Liver (tissue), 9 donors: ENCODE results near the gene RALGAPA2. TPM values are rescaled to one million over a fixed set of nuclear protein-coding genes. Genes with fewer than 3 reads are reported as not detected.
A peak's percentile ranks its signal among the peaks of the same experiment; 100 is the strongest.

Source experiments
- DNase-seq: peaks from one replicate; pipeline ENCODE4 v3.0.0-alpha.2; 2017; ENCODE audit warnings: low spot score
- H3K27ac ChIP-seq, 2 donors: one replicate each; pipeline ENCODE4 v1.7.0; 2013; ENCODE audit warnings: inconsistent platforms in 2 of 2, low read length in 2 of 2, control low read depth in 1 of 2, low read depth in 1 of 2, mild to moderate bottlenecking in 1 of 2
- H3K27me3 ChIP-seq, 4 donors: one replicate each; pipeline versions ENCODE4 v1.6.1 to v1.7.0; 2013; ENCODE audit warnings: low read length in 3 of 4, inconsistent platforms in 1 of 4, mild to moderate bottlenecking in 1 of 4, moderate library complexity in 1 of 4; ENCODE audit not compliant: control insufficient read depth in 4 of 4, insufficient read depth in 4 of 4
- H3K36me3 ChIP-seq, 4 donors: one replicate each; pipeline versions ENCODE4 v1.6.1 to v1.7.0; 2013; ENCODE audit warnings: low read length in 3 of 4, mild to moderate bottlenecking in 3 of 4, low read depth in 1 of 4, moderate library complexity in 1 of 4; ENCODE audit not compliant: control insufficient read depth in 4 of 4, insufficient read depth in 3 of 4
- H3K4me1 ChIP-seq, 4 donors: one replicate each; pipeline versions ENCODE4 v1.6.1 to v1.7.0; 2013; ENCODE audit warnings: low read length in 3 of 4, mild to moderate bottlenecking in 3 of 4, moderate library complexity in 1 of 4; ENCODE audit not compliant: control insufficient read depth in 4 of 4, insufficient read depth in 4 of 4
- H3K4me3 ChIP-seq, 3 donors: one replicate each; pipeline versions ENCODE4 v1.6.1 to v1.7.0; 2013; ENCODE audit warnings: low read length in 3 of 3, control low read depth in 1 of 3, low read depth in 1 of 3, mild to moderate bottlenecking in 1 of 3
- H3K9ac ChIP-seq, 2 donors: one replicate each; pipeline ENCODE4 v1.7.0; 2013; ENCODE audit warnings: low read length in 2 of 2, mild to moderate bottlenecking in 2 of 2, moderate library complexity in 2 of 2, control low read depth in 1 of 2, low read depth in 1 of 2
- H3K9me3 ChIP-seq, 4 donors: one replicate each; pipeline versions ENCODE4 v1.6.1 to v1.7.0; 2013; ENCODE audit warnings: low read length in 3 of 4; ENCODE audit not compliant: control insufficient read depth in 4 of 4
- EGR1 ChIP-seq, 2 donors: IDR thresholded peaks; 2 replicates each; pipeline ENCODE4 v1.6.1; 2016 to 2018; ENCODE audit warnings: antibody characterized with exemption in 2 of 2, low read depth in 2 of 2
- FOXA1 ChIP-seq: IDR thresholded peaks from 2 replicates; pipeline ENCODE4 v1.6.1; 2016; ENCODE audit warnings: antibody characterized with exemption
- FOXA2 ChIP-seq: IDR thresholded peaks from 2 replicates; pipeline ENCODE4 v1.6.1; 2016; ENCODE audit warnings: antibody characterized with exemption
- GABPA ChIP-seq, 2 donors: IDR thresholded peaks in 1 of 2; conservative IDR thresholded peaks in 1 of 2; 2 replicates each; pipeline ENCODE4 v1.6.1; 2016; ENCODE audit warnings: antibody characterized with exemption in 2 of 2, mild to moderate bottlenecking in 1 of 2, moderate library complexity in 1 of 2
- HNF4A ChIP-seq, 2 donors: conservative IDR thresholded peaks; 2 replicates each; pipeline ENCODE4 v1.6.1; 2016; ENCODE audit warnings: antibody characterized with exemption in 2 of 2, mild to moderate bottlenecking in 2 of 2
- HNF4G ChIP-seq: IDR thresholded peaks from 2 replicates; pipeline ENCODE4 v1.6.1; 2016; ENCODE audit warnings: antibody characterized with exemption
- JUND ChIP-seq, 2 donors: IDR thresholded peaks; 2 replicates each; pipeline ENCODE4 v1.6.1; 2016; ENCODE audit warnings: antibody characterized with exemption in 2 of 2
- NR2F2 ChIP-seq: IDR thresholded peaks from 2 replicates; pipeline ENCODE4 v1.6.1; 2016; ENCODE audit warnings: antibody characterized with exemption
- RAD21 ChIP-seq, 2 donors: IDR thresholded peaks; 2 replicates each; pipeline ENCODE4 v1.6.1; 2016; ENCODE audit warnings: antibody characterized with exemption in 2 of 2, mild to moderate bottlenecking in 2 of 2
- RXRA ChIP-seq, 2 donors: IDR thresholded peaks; 2 replicates each; pipeline ENCODE4 v1.6.1; 2017 to 2018; ENCODE audit warnings: antibody characterized with exemption in 2 of 2, mild to moderate bottlenecking in 1 of 2
- SP1 ChIP-seq: IDR thresholded peaks from 2 replicates; pipeline ENCODE4 v1.6.1; 2018; ENCODE audit warnings: antibody characterized with exemption, mild to moderate bottlenecking
- TAF1 ChIP-seq: conservative IDR thresholded peaks from 2 replicates; pipeline ENCODE4 v1.6.1; 2016; ENCODE audit warnings: antibody characterized with exemption, mild to moderate bottlenecking
- YY1 ChIP-seq: IDR thresholded peaks from 2 replicates; pipeline ENCODE4 v1.6.1; 2016; ENCODE audit warnings: antibody characterized with exemption, mild to moderate bottlenecking
- WGBS: extraction: QIAGEN DNeasy Blood & Tissue Kit; methylation state at CpG from one replicate; pipeline ENCODE4 v1.1.7; 2013; 5-methylcytosine and 5-hydroxymethylcytosine counted together
- polyA plus RNA-seq, 2 donors: library from polyadenylated mRNA; stranded (reverse) in 1 of 2; unstranded in 1 of 2; fragments of 200-250 nt in 1 of 2; fragments of >200 nt in 1 of 2; fragmentation: Nextera tagmentation in 1 of 2; extraction: Ambion mirVana in 1 of 2; gene quantifications; one replicate each; pipeline versions ENCODE4 v1.2.1 to v1.2.3, GENCODE V29; 2013 to 2015
- total RNA-seq, 2 donors: library from RNA; depleted of rRNA; stranded (reverse); fragments of >200 nt; gene quantifications; one replicate each; pipeline ENCODE4 v1.2.3, GENCODE V29; 2014
- TF ChIP-seq, protein P1 (sequence below): fragments of 150-350 bp; IDR thresholded peaks from 2 replicates; pipeline ENCODE4 v1.5.1; 2017; ENCODE audit warnings: improper control_type of control experiment, low read depth, low read length; ENCODE audit not compliant: missing input control
- TF ChIP-seq, protein P2 (sequence below): IDR thresholded peaks from 2 replicates; pipeline ENCODE4 v1.6.1; 2016; ENCODE audit warnings: antibody characterized with exemption, mild to moderate bottlenecking
- TF ChIP-seq, protein P3 (sequence below): IDR thresholded peaks from 2 replicates; pipeline ENCODE4 v1.6.1; 2016; ENCODE audit warnings: antibody characterized with exemption
- TF ChIP-seq, protein P4 (sequence below): IDR thresholded peaks from 2 replicates; pipeline ENCODE4 v1.6.1; 2016; ENCODE audit warnings: antibody characterized with exemption
- TF ChIP-seq, protein P5 (sequence below): IDR thresholded peaks from 2 replicates; pipeline ENCODE4 v1.6.1; 2016; ENCODE audit warnings: antibody characterized with exemption
- donor health status: healthy.
- donor health status: healthy.
- donor health status: healthy.
- donor health status: healthy.
- donor health status: healthy.

Gene RALGAPA2
- total and polyA plus RNA-seq, 4 donors, result 14.8 to 89.9 (median 25.1) TPM

DNA sequence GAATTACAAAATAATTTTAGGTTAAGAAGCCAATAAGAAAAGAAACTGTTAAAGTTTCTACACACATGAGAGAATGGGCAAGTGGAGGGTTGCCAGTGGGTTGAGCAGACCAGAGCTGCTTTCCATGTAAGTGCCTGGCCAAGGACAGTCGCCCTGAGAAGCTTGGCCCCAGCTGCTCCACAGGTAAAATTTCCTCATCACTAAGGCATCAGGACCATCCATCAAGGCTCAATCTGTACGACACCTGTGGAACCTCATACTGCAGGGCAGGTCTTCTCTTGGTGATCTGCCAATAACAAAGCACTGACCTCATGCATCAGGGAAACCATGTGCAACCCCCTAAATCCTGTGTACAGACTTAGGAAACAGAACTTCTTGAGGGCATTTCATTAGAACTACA is 229.1 kb downstream of the RALGAPA2 start:
- Histone ChIP-seq H3K27ac (peak overlapping the region in 1 of 2 donors; percentile 42), H3K9me3 (no peaks in the 10 kb centered on the region), H3K4me3 (no peak overlapping the region), H3K36me3 (peaks cover 5 to 21% (median 13%) of the 10 kb centered on the region in 4 donors), H3K9ac (no peak overlapping the region), H3K27me3 (no peaks in the 10 kb centered on the region), H3K4me1 (peaks cover 7 to 30% (median 24%) of the 10 kb centered on the region in 4 donors)
- TF ChIP-seq, protein P1, sequence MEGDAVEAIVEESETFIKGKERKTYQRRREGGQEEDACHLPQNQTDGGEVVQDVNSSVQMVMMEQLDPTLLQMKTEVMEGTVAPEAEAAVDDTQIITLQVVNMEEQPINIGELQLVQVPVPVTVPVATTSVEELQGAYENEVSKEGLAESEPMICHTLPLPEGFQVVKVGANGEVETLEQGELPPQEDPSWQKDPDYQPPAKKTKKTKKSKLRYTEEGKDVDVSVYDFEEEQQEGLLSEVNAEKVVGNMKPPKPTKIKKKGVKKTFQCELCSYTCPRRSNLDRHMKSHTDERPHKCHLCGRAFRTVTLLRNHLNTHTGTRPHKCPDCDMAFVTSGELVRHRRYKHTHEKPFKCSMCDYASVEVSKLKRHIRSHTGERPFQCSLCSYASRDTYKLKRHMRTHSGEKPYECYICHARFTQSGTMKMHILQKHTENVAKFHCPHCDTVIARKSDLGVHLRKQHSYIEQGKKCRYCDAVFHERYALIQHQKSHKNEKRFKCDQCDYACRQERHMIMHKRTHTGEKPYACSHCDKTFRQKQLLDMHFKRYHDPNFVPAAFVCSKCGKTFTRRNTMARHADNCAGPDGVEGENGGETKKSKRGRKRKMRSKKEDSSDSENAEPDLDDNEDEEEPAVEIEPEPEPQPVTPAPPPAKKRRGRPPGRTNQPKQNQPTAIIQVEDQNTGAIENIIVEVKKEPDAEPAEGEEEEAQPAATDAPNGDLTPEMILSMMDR, result no peak
- TF ChIP-seq JUND (IDR thresholded peaks at IDR 0.05) (peak in 1 of 2 donors; percentile 32), HNF4A (conservative IDR thresholded peaks at IDR 0.05) (peak in 1 of 2 donors; percentile 16), RXRA (IDR thresholded peaks at IDR 0.05) (peak in 1 of 2 donors; percentile 20)
- no peak for DNase-seq
- WGBS, result 44% methylated on average over 2 of the region's 2 CpGs

DNA sequence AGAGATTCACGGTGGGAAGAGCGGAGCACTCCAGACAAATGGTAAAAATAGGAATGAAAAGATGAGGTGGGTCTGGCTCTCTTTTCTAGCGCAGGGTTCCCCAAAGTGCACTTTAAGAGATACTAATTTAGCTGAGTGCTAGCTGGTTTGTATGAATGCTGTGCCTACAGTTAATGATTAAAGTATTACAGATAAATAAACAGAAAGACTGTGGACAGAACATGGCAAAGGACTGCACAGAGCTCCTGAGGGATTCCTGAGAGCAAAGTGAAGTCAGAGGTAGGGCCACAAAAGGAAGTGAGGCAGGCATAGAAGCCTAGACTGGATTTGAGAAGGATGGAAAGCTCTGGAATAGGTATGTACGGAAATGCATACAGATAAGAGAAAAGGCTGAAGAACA is 230.0 kb downstream of the RALGAPA2 start:
- 57% methylated on average over 4 of the region's 4 CpGs for WGBS
- TF ChIP-seq HNF4A (conservative IDR thresholded peaks at IDR 0.05) (peak in 1 of 2 donors; percentile 18), NR2F2 (no peak), SP1 (peak; percentile 56), EGR1 (IDR thresholded peaks at IDR 0.05; ENCODE audit: low read depth in 2 of 2) (no peak), GABPA (IDR thresholded peaks at IDR 0.05 in 1 of 2, conservative IDR thresholded peaks at IDR 0.05 in 1 of 2) (no peak), RXRA (IDR thresholded peaks at IDR 0.05) (peak in 1 of 2 donors; percentile 40), FOXA1 (no peak), YY1 (no peak), TAF1 (no peak), FOXA2 (peak; percentile 47), HNF4G (no peak), JUND (IDR thresholded peaks at IDR 0.05) (no peak), RAD21 (IDR thresholded peaks at IDR 0.05) (no peak)
- TF ChIP-seq, protein P1, result no peak
- TF ChIP-seq, protein P2, sequence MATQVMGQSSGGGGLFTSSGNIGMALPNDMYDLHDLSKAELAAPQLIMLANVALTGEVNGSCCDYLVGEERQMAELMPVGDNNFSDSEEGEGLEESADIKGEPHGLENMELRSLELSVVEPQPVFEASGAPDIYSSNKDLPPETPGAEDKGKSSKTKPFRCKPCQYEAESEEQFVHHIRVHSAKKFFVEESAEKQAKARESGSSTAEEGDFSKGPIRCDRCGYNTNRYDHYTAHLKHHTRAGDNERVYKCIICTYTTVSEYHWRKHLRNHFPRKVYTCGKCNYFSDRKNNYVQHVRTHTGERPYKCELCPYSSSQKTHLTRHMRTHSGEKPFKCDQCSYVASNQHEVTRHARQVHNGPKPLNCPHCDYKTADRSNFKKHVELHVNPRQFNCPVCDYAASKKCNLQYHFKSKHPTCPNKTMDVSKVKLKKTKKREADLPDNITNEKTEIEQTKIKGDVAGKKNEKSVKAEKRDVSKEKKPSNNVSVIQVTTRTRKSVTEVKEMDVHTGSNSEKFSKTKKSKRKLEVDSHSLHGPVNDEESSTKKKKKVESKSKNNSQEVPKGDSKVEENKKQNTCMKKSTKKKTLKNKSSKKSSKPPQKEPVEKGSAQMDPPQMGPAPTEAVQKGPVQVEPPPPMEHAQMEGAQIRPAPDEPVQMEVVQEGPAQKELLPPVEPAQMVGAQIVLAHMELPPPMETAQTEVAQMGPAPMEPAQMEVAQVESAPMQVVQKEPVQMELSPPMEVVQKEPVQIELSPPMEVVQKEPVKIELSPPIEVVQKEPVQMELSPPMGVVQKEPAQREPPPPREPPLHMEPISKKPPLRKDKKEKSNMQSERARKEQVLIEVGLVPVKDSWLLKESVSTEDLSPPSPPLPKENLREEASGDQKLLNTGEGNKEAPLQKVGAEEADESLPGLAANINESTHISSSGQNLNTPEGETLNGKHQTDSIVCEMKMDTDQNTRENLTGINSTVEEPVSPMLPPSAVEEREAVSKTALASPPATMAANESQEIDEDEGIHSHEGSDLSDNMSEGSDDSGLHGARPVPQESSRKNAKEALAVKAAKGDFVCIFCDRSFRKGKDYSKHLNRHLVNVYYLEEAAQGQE, result peak; percentile 25
- TF ChIP-seq, protein P3, sequence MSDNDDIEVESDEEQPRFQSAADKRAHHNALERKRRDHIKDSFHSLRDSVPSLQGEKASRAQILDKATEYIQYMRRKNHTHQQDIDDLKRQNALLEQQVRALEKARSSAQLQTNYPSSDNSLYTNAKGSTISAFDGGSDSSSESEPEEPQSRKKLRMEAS, result no peak
- TF ChIP-seq, protein P4, sequence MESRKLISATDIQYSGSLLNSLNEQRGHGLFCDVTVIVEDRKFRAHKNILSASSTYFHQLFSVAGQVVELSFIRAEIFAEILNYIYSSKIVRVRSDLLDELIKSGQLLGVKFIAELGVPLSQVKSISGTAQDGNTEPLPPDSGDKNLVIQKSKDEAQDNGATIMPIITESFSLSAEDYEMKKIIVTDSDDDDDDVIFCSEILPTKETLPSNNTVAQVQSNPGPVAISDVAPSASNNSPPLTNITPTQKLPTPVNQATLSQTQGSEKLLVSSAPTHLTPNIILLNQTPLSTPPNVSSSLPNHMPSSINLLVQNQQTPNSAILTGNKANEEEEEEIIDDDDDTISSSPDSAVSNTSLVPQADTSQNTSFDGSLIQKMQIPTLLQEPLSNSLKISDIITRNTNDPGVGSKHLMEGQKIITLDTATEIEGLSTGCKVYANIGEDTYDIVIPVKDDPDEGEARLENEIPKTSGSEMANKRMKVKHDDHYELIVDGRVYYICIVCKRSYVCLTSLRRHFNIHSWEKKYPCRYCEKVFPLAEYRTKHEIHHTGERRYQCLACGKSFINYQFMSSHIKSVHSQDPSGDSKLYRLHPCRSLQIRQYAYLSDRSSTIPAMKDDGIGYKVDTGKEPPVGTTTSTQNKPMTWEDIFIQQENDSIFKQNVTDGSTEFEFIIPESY, result no peak
- TF ChIP-seq, protein P5, sequence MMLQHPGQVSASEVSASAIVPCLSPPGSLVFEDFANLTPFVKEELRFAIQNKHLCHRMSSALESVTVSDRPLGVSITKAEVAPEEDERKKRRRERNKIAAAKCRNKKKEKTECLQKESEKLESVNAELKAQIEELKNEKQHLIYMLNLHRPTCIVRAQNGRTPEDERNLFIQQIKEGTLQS, result no peak
- Histone ChIP-seq H3K27ac (peak overlapping the region in 1 of 2 donors; percentile 22), H3K4me3 (no peak overlapping the region), H3K4me1 (peaks cover 7 to 30% (median 24%) of the 10 kb centered on the region in 4 donors), H3K27me3 (no peaks in the 10 kb centered on the region), H3K36me3 (peaks cover 0 to 16% (median 11%) of the 10 kb centered on the region in 4 donors), H3K9ac (no peak overlapping the region), H3K9me3 (no peaks in the 10 kb centered on the region)
- DNase-seq, result no peak
